Fibroblast of lung (primary cell): ENCODE results near the gene LCE2D.

ENCODE experiments used
- EZH2 ChIP-seq: IDR thresholded peaks from 2 replicates; pipeline ENCODE4 v1.5.1; 2012; ENCODE audit warnings: low read length, control low read depth, mild to moderate bottlenecking; ENCODE audit errors: missing control alignments
- TF ChIP-seq, protein P1 (sequence below), 2 donors: IDR thresholded peaks in 1 of 2; conservative IDR thresholded peaks in 1 of 2; 1 replicate in 1 of 2; 2 replicates in 1 of 2; pipeline ENCODE4 v1.5.1; 2011 to 2012; ENCODE audit warnings: low read length in 2 of 2, control low read depth in 1 of 2, inconsistent platforms in 1 of 2, low read depth in 1 of 2, mild to moderate bottlenecking in 1 of 2

- TF ChIP-seq, protein P1, sequence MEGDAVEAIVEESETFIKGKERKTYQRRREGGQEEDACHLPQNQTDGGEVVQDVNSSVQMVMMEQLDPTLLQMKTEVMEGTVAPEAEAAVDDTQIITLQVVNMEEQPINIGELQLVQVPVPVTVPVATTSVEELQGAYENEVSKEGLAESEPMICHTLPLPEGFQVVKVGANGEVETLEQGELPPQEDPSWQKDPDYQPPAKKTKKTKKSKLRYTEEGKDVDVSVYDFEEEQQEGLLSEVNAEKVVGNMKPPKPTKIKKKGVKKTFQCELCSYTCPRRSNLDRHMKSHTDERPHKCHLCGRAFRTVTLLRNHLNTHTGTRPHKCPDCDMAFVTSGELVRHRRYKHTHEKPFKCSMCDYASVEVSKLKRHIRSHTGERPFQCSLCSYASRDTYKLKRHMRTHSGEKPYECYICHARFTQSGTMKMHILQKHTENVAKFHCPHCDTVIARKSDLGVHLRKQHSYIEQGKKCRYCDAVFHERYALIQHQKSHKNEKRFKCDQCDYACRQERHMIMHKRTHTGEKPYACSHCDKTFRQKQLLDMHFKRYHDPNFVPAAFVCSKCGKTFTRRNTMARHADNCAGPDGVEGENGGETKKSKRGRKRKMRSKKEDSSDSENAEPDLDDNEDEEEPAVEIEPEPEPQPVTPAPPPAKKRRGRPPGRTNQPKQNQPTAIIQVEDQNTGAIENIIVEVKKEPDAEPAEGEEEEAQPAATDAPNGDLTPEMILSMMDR (conservative IDR thresholded peaks at IDR 0.05 in 1 of 2, IDR thresholded peaks at IDR 0.05 in 1 of 2; ENCODE audit: low read depth in 1 of 2, low read length in 2 of 2) = no peak
- no peak for TF ChIP-seq EZH2
These were observed 22.8 kb upstream of the LCE2D start for GRCh38 chr1:152640351-152640750.
